RWPE2 (cell line): Measurements from ENCODE around the gene SMC6.

Source experiments
- ATAC-seq: fragments of 200-7000 bp; cut with Tn5 transposase; 3 replicates; pipeline ENCODE4 v1.9.1; 2021; ENCODE audit warnings: low read depth
- DNase-seq: peaks from one replicate; pipeline ENCODE4 v3.0.0-alpha.2; 2020; ENCODE audit warnings: low spot score
- H3K27ac ChIP-seq: fragments of 450-650 bp; 2 replicates; pipeline ENCODE4 v1.5.1; 2017; ENCODE audit warnings: mild to moderate bottlenecking; ENCODE audit not compliant: poor library complexity, severe bottlenecking
- H3K27me3 ChIP-seq: fragments of 250-450 bp; sonication (Bioruptor Pico); 2 replicates; pipeline ENCODE4 v1.5.1; 2021; ENCODE audit warnings: mild to moderate bottlenecking, moderate library complexity; ENCODE audit not compliant: insufficient read depth, poor library complexity, severe bottlenecking
- H3K36me3 ChIP-seq: fragments of 250-450 bp; sonication (Bioruptor Pico); 2 replicates; pipeline ENCODE4 v1.5.1; 2020; ENCODE audit warnings: low read depth, mild to moderate bottlenecking, moderate library complexity
- H3K4me1 ChIP-seq: fragments of 250-450 bp; sonication (Bioruptor Pico); 2 replicates; pipeline ENCODE4 v1.5.1; 2021; ENCODE audit warnings: mild to moderate bottlenecking, moderate library complexity; ENCODE audit not compliant: insufficient read depth, poor library complexity, severe bottlenecking
- H3K4me3 ChIP-seq: fragments of 250-450 bp; sonication (Bioruptor Pico); 2 replicates; pipeline ENCODE4 v1.5.1; 2021; ENCODE audit warnings: mild to moderate bottlenecking, moderate library complexity; ENCODE audit not compliant: severe bottlenecking
- H3K9me3 ChIP-seq: fragments of 250-450 bp; sonication (Bioruptor Pico); 2 replicates; pipeline ENCODE4 v1.5.1; 2021; ENCODE audit warnings: mild to moderate bottlenecking, moderate library complexity; ENCODE audit not compliant: severe bottlenecking
- CTCF ChIP-seq: fragments of 450-650 bp; IDR thresholded peaks from one replicate; pipeline ENCODE4 v1.5.1; 2017; ENCODE audit warnings: mild to moderate bottlenecking, moderate library complexity; ENCODE audit not compliant: poor library complexity, severe bottlenecking

The SMC6 gene

GRCh38 chr2:17771956-17772355 lies 18.3 kb upstream of the SMC6 start:
- TF ChIP-seq CTCF: no peak
- ATAC-seq: no peak
- H3K4me1 ChIP-seq: no peaks in the 10 kb centered on the region
- no peaks in the 10 kb centered on the region for H3K27me3 ChIP-seq
- no peak for DNase-seq
- H3K27ac ChIP-seq: no peak overlapping the region
- peaks cover 93% of the 10 kb centered on the region for H3K36me3 ChIP-seq
- H3K9me3 ChIP-seq: no peaks in the 10 kb centered on the region
- no peak overlapping the region for H3K4me3 ChIP-seq

- H3K27ac ChIP-seq: no peak overlapping the region
- DNase-seq (no peak), ATAC-seq (no peak)
- peaks cover 100% of the 10 kb centered on the region for H3K36me3 ChIP-seq
- no peak overlapping the region for H3K4me3 ChIP-seq
- no peaks in the 10 kb centered on the region for H3K9me3 ChIP-seq
- no peaks in the 10 kb centered on the region for H3K4me1 ChIP-seq
- no peaks in the 10 kb centered on the region for H3K27me3 ChIP-seq
- TF ChIP-seq CTCF: no peak
Observed at GRCh38 chr2:17768894-17769293, 15.3 kb upstream of the SMC6 start.

DNA sequence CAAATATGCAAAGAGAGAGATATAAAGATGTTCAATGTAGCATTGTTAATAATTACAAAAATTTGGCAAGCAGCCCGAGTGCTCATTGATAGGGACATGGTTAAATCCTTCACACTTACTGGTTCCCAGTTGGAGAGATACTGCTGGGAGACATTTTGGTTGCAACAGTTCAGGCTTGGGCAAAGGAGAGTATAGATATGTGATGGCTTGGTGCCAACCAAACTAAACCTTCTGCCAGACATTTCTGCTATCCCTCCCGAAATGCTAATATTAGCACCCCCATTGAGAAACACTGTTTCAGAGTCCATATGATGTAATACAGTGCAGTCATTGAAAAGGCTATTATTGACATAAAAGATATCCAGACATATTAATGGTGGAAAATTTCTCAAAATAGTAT lies 11.8 kb upstream of the SMC6 start:
- Histone ChIP-seq H3K9me3 (no peaks in the 10 kb centered on the region), H3K36me3 (peaks cover 94% of the 10 kb centered on the region), H3K4me3 (no peak overlapping the region), H3K4me1 (no peaks in the 10 kb centered on the region), H3K27ac (no peak overlapping the region), H3K27me3 (no peaks in the 10 kb centered on the region)
- no peak for TF ChIP-seq CTCF
- DNase-seq (no peak), ATAC-seq (no peak)

DNA sequence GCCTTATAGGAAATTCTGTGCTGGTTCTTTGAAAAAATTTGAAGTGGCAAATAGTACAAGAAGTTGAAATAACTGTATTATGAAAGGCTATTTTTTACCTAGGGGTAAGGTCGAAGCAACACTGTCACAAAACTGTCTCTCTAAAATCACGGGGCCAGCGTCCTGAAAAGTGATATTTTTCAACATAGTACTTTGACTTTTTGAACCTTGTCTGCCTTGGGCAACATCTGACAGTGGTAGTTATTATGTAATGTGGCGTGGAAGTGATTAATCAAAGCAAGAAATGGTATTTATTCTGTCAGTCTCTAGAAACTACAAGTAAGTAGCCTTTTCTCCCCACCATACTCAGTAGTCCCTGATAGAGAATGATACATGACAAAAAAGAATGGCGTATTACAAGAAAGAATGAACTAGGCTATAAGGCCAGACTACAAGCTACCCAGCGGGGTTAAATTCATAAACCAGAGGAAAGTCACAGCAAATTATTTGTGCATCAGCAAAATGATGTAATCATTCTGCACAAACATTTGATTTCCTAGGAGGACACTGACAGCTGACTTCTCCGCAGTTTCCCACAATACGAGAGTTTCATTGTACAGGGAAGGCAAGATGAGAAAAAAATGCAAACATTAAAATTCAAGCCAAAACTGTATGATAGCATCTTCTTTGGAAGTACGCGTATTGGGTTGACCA lies 10.2 kb upstream of the SMC6 start:
- H3K4me1 ChIP-seq: no peaks in the 10 kb centered on the region
- no peaks in the 10 kb centered on the region for H3K27me3 ChIP-seq
- H3K4me3 ChIP-seq: no peak overlapping the region
- ATAC-seq (no peak), DNase-seq (no peak)
- H3K9me3 ChIP-seq: no peaks in the 10 kb centered on the region
- no peak overlapping the region for H3K27ac ChIP-seq
- H3K36me3 ChIP-seq: peaks cover 90% of the 10 kb centered on the region
- no peak for TF ChIP-seq CTCF

- H3K4me1 ChIP-seq: peaks cover 10% of the 10 kb centered on the region
- no peak for TF ChIP-seq CTCF
- peaks cover 77% of the 10 kb centered on the region for H3K36me3 ChIP-seq
- H3K9me3 ChIP-seq: no peaks in the 10 kb centered on the region
- ATAC-seq (no peak), DNase-seq (no peak)
- no peak overlapping the region for H3K4me3 ChIP-seq
- H3K27me3 ChIP-seq: no peaks in the 10 kb centered on the region
- no peak overlapping the region for H3K27ac ChIP-seq
Observed at GRCh38 chr2:17762451-17762850, 8.8 kb upstream of the SMC6 start.
